ENCODE data around the gene TENT4B.
"Not testable (repeated sequence)": the region's sequence is repeated elsewhere in the genome, so short reads cannot be mapped to it uniquely, and the experiment has no call there.

The TENT4B gene

GRCh38 chr16:50234771-50235556, 81.9 kb downstream of the TENT4B start:
- DNase-seq (ENCODE audit: low read depth): no peak

GRCh38 chr16:50235581-50235980, 82.5 kb downstream of the TENT4B start:
- DNase-seq (ENCODE audit: low read depth): no peak

- DNase-seq (ENCODE audit: low read depth): no peak
These were observed 85.2 kb downstream of the TENT4B start for GRCh38 chr16:50238314-50238713.

- no peak for DNase-seq (ENCODE audit: low read depth)
These were observed 85.8 kb downstream of the TENT4B start for GRCh38 chr16:50238868-50239301.

GRCh38 chr16:50243024-50243423, 89.9 kb downstream of the TENT4B start:
- not testable (repeated sequence) for DNase-seq (ENCODE audit: low read depth)

GRCh38 chr16:50244140-50244503, 91.0 kb downstream of the TENT4B start:
- no peak for DNase-seq (ENCODE audit: low read depth)

- no peak for DNase-seq (ENCODE audit: low read depth)
These were observed 91.7 kb downstream of the TENT4B start for GRCh38 chr16:50244504-50245416.

- no peak for DNase-seq (ENCODE audit: low read depth)
These were observed 92.6 kb downstream of the TENT4B start for GRCh38 chr16:50245417-50246298.

GRCh38 chr16:50246299-50247122, 93.4 kb downstream of the TENT4B start:
- no peak for DNase-seq (ENCODE audit: low read depth)

- no peak for DNase-seq (ENCODE audit: low read depth)
These were observed 94.2 kb downstream of the TENT4B start for GRCh38 chr16:50247123-50247905.

- DNase-seq (ENCODE audit: low read depth): no peak
These were observed 95.0 kb downstream of the TENT4B start for GRCh38 chr16:50247906-50248608.

- no peak for DNase-seq (ENCODE audit: low read depth)
These were observed 95.7 kb downstream of the TENT4B start for GRCh38 chr16:50248845-50249244.

GRCh38 chr16:50251375-50252081, 98.4 kb downstream of the TENT4B start:
- DNase-seq (ENCODE audit: low read depth): no peak

- no peak for DNase-seq (ENCODE audit: low read depth)
These were observed 99.0 kb downstream of the TENT4B start for GRCh38 chr16:50252082-50252611.

- no peak for DNase-seq (ENCODE audit: low read depth)
These were observed 99.9 kb downstream of the TENT4B start for GRCh38 chr16:50252874-50253513.

GRCh38 chr16:50253514-50253910, 100.4 kb downstream of the TENT4B start:
- no peak for DNase-seq (ENCODE audit: low read depth)

GRCh38 chr16:50254072-50254471, 101.0 kb downstream of the TENT4B start:
- DNase-seq (ENCODE audit: low read depth): no peak

- DNase-seq (ENCODE audit: low read depth): no peak
These were observed 102.4 kb downstream of the TENT4B start for GRCh38 chr16:50255538-50255937.

All from CMK (cell line).